Measurements from ENCODE around the gene PLCL2.
"Not testable (repeated sequence)": the region's sequence is repeated elsewhere in the genome, so short reads cannot be mapped to it uniquely, and the experiment has no call there.

Gene PLCL2

GRCh38 chr3:16978234-16978920 lies 93.6 kb downstream of the PLCL2 start:
- no peak for DNase-seq (ENCODE audit: low spot score)

GRCh38 chr3:16978921-16979271 lies 94.1 kb downstream of the PLCL2 start:
- DNase-seq (ENCODE audit: low spot score): no peak

- not testable (repeated sequence) for DNase-seq (ENCODE audit: low spot score)
Measured at GRCh38 chr3:16979769-16980515, 95.2 kb downstream of the PLCL2 start.

- DNase-seq (ENCODE audit: low spot score): not testable (repeated sequence)
Measured at GRCh38 chr3:16980526-16980925, 95.8 kb downstream of the PLCL2 start.

GRCh38 chr3:16982460-16982859 lies 97.7 kb downstream of the PLCL2 start:
- no peak for DNase-seq (ENCODE audit: low spot score)

- DNase-seq (ENCODE audit: low spot score): no peak
Measured at GRCh38 chr3:16985608-16986007, 100.9 kb downstream of the PLCL2 start.

GRCh38 chr3:16987141-16987540 lies 102.4 kb downstream of the PLCL2 start:
- no peak for DNase-seq (ENCODE audit: low spot score)

GRCh38 chr3:16990163-16990562 lies 105.4 kb downstream of the PLCL2 start:
- DNase-seq (ENCODE audit: low spot score): no peak

- DNase-seq (ENCODE audit: low spot score): no peak
Measured at GRCh38 chr3:16992198-16992597, 107.4 kb downstream of the PLCL2 start.

GRCh38 chr3:16993227-16993626 lies 108.5 kb downstream of the PLCL2 start:
- DNase-seq (ENCODE audit: low spot score): no peak

GRCh38 chr3:16994854-16995525 lies 110.2 kb downstream of the PLCL2 start:
- DNase-seq (ENCODE audit: low spot score): no peak

GRCh38 chr3:16995601-16996000 lies 110.8 kb downstream of the PLCL2 start:
- no peak for DNase-seq (ENCODE audit: low spot score)

- DNase-seq (ENCODE audit: low spot score): no peak
Measured at GRCh38 chr3:16998236-16998923, 113.6 kb downstream of the PLCL2 start.

- no peak for DNase-seq (ENCODE audit: low spot score)
Measured at GRCh38 chr3:16999161-16999560, 114.4 kb downstream of the PLCL2 start.

GRCh38 chr3:16999871-17000270 lies 115.1 kb downstream of the PLCL2 start:
- no peak for DNase-seq (ENCODE audit: low spot score)

GRCh38 chr3:17003457-17003856 lies 118.7 kb downstream of the PLCL2 start:
- DNase-seq (ENCODE audit: low spot score): no peak

- no peak for DNase-seq (ENCODE audit: low spot score)
Measured at GRCh38 chr3:17006132-17006852, 121.5 kb downstream of the PLCL2 start.

GRCh38 chr3:17007284-17007683 lies 122.5 kb downstream of the PLCL2 start:
- DNase-seq (ENCODE audit: low spot score): no peak

- DNase-seq (ENCODE audit: low spot score): no peak
Measured at GRCh38 chr3:17009826-17010225, 125.1 kb downstream of the PLCL2 start.

- DNase-seq (ENCODE audit: low spot score): no peak
Measured at GRCh38 chr3:17011728-17012338, 127.1 kb downstream of the PLCL2 start.

GRCh38 chr3:17013050-17013449 lies 128.3 kb downstream of the PLCL2 start:
- no peak for DNase-seq (ENCODE audit: low spot score)
